ENCODE results near the gene CDKAL1. TPM values are rescaled to one million over a fixed set of nuclear protein-coding genes. Genes with fewer than 3 reads are reported as not detected.

The CDKAL1 gene
- total and polyA plus RNA-seq, 2 donors (not counting 3 experiments of a cell fraction or from before 2014, with no cell fraction given), result 6.1 to 20.5 TPM

- Histone ChIP-seq H2AFZ (ENCODE audit: low read depth, low read length) (no peak overlapping the region), H3K4me3 (replicated peaks in 1 of 3; ENCODE audit: insufficient read depth in 1 of 3, low read depth in 1 of 3, low read length in 3 of 3) (no peak overlapping the region), H3K27ac (ENCODE audit: insufficient read depth, low read depth, low read length) (no peak overlapping the region), H3K36me3 (ENCODE audit: control insufficient read depth in 2 of 2, extremely low read depth in 1 of 2, insufficient read depth in 2 of 2, low read length in 2 of 2) (no peaks in the 10 kb centered on the region), H3K9me1 (replicated peaks; ENCODE audit: control insufficient read depth, extremely low read depth, insufficient read depth, low read length) (no peaks in the 10 kb centered on the region), H3K4me2 (ENCODE audit: insufficient read depth, low read length) (no peak overlapping the region), H3K79me2 (ENCODE audit: control insufficient read depth, insufficient read depth, low read length) (peaks cover 27% of the 10 kb centered on the region), H3K9ac (replicated peaks; ENCODE audit: extremely low read depth, insufficient read depth, low read length) (no peak overlapping the region), H3K27me3 (ENCODE audit: control insufficient read depth in 2 of 2, insufficient read depth in 2 of 2, low read length in 2 of 2) (no peaks in the 10 kb centered on the region), H3K9me3 (replicated peaks; ENCODE audit: control insufficient read depth, insufficient read depth, low read length) (no peaks in the 10 kb centered on the region), H3K4me1 (ENCODE audit: control insufficient read depth, extremely low read depth, insufficient read depth, low read length) (peaks cover 14% of the 10 kb centered on the region), H4K20me1 (replicated peaks; ENCODE audit: control insufficient read depth, extremely low read depth, insufficient read depth, low read length) (no peaks in the 10 kb centered on the region)
- no peak for TF ChIP-seq POLR2A (IDR thresholded peaks at IDR 0.05; ENCODE audit: low read depth, low read length)
- no peak for TF ChIP-seq MYC (IDR thresholded peaks at IDR 0.05; ENCODE audit: low read depth, low read length)
- no peak for TF ChIP-seq FOS (IDR thresholded peaks at IDR 0.05; ENCODE audit: borderline replicate concordance, insufficient read depth, low read length)
- TF ChIP-seq JUN (IDR thresholded peaks at IDR 0.05; ENCODE audit: borderline replicate concordance, insufficient read depth, insufficient read length, low read depth), result no peak
- TF ChIP-seq EZH2 (IDR thresholded peaks at IDR 0.05; ENCODE audit: borderline replicate concordance, low read depth, low read length, severe bottlenecking), result no peak
- TF ChIP-seq, protein P1, sequence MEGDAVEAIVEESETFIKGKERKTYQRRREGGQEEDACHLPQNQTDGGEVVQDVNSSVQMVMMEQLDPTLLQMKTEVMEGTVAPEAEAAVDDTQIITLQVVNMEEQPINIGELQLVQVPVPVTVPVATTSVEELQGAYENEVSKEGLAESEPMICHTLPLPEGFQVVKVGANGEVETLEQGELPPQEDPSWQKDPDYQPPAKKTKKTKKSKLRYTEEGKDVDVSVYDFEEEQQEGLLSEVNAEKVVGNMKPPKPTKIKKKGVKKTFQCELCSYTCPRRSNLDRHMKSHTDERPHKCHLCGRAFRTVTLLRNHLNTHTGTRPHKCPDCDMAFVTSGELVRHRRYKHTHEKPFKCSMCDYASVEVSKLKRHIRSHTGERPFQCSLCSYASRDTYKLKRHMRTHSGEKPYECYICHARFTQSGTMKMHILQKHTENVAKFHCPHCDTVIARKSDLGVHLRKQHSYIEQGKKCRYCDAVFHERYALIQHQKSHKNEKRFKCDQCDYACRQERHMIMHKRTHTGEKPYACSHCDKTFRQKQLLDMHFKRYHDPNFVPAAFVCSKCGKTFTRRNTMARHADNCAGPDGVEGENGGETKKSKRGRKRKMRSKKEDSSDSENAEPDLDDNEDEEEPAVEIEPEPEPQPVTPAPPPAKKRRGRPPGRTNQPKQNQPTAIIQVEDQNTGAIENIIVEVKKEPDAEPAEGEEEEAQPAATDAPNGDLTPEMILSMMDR (IDR thresholded peaks at IDR 0.05; ENCODE audit: extremely low read depth in 1 of 2, insufficient read depth in 1 of 2, low read depth in 1 of 2, low read length in 2 of 2), result no peak
- DNase-seq (ENCODE audit: low read depth, low spot score), result no peak
- no TSS peak for BruUV-seq (replicated peaks)
- CTCF ChIA-PET, result interaction anchor here (4.0 to 4.1 kb wide), 2 partner anchors 132 to 243 kb away, joined by 22 to 27 read pairs; partner anchors contain the start of gene E2F3
- no peak for FAIRE-seq
- dilution Hi-C loops (cut with MboI; ENCODE audit: extremely low pct_ligation_motif_present, low sequenced_read_pairs), result no loop called here
- intact Hi-C loops (cut with micrococcal nuclease), result no loop called here
- POLR2A ChIA-PET, result no interaction called here
Observed at GRCh38 chr6:20532881-20533280, 1.4 kb upstream of the CDKAL1 start.
